GM11168 (cell line): Measurements from ENCODE around the gene NFXL1.

Experiments
- in situ Hi-C: fragments of 300-500 bp; cut with MboI; formaldehyde crosslinking; loops from one replicate; pipeline ENCODE4 v1.12.0; 2022; ENCODE audit warnings: low sequenced_read_pairs; ENCODE audit not compliant: unreplicated experiment

NFXL1 gene

DNA sequence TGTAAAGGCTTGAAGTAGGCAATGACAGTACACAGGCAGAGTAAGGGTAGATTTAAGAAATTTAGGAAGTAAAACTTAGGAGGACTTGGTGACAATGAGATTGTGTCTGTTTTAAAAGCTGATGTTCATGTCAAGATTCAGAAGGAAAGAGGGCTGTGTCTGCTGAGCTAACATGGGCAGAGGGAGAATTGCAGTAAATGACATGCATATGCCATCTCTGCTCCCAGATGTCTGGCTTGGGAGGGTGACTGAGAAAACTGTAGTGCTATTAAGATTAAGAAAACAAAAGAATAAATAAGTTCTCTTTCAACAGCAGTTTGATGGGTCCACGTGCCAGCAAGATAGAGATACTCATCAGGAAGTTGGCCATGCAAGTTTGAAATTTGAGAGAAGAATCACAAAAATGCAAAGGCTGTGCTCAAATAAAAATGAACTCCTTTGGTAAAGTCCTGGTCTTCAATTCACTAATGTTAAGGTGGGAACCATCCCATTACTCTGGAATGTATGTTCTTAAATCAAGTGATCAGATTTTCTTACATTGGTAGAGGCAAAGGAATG, 7.2 kb downstream of the NFXL1 start:
- in situ Hi-C loops, result no loop called here

DNA sequence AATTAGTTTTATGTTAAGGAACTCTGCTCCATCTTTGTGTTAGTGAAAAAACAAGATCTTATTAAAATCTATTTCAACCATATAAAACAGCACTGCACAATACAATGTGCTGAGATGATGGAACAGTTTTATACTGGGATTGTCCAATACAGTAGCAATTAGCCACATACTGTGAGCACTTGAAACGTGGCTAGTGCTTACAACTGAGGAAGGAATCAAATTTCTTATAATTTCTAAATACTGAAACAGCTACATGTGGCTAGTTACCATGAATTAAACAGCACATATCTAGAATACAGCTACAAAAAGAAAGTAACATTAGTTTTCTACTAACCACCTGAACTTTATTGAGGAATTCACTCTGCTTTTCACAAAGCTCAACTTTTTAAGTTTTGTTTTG, 14.7 kb downstream of the NFXL1 start:
- in situ Hi-C loops, result no loop called here

DNA sequence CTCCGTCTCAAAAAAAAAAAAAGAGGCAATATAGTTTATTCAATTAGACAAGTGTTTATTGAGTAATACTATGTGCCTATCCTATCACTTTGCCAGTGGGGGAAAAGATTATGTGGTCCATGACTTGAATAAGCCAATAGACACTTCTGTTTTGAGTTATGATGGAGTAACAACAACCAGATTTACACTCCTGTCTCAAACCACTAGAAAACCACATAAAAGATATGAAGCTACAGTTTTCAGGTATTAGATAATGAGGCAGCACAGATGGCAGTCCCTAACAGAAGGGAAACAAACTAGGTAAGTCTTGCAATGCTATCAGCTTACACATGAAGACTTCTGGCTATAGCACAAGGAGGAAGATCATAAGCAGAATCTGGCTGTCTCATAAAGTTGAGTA, 22.5 kb downstream of the NFXL1 start:
- in situ Hi-C loops, result no loop called here

GRCh38 chr4:47882228-47882627, 32.2 kb downstream of the NFXL1 start:
- in situ Hi-C loops, result no loop called here

- in situ Hi-C loops, result no loop called here
Observed at GRCh38 chr4:47879458-47879857, 34.9 kb downstream of the NFXL1 start.

- in situ Hi-C loops, result no loop called here
Observed at GRCh38 chr4:47876784-47877546, 37.4 kb downstream of the NFXL1 start.

DNA sequence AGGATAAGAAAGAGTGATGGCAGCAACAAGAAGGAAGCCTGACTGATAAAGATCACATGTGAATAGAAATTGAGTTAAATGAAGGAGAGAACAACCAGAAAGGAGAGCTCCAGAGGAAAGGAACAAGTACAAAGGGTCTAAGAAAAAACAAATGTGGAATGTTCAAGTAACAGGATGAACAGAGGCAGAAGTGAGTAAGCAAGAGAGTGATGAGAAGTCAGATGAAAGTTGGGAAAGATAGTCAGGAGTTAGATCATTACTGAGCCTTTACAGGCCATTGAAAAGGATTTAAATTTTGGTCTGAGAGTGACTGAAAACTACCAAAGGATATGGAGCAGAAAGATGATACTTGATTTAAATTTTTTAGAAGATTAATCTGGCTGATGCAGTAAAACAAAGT, 38.1 kb downstream of the NFXL1 start:
- in situ Hi-C loops, result no loop called here

- in situ Hi-C loops, result no loop called here
Observed at GRCh38 chr4:47873877-47874541, 40.4 kb downstream of the NFXL1 start.

GRCh38 chr4:47863486-47863885, 50.9 kb downstream of the NFXL1 start:
- in situ Hi-C loops, result no loop called here

GRCh38 chr4:47862297-47862696, 52.1 kb downstream of the NFXL1 start:
- in situ Hi-C loops, result no loop called here

DNA sequence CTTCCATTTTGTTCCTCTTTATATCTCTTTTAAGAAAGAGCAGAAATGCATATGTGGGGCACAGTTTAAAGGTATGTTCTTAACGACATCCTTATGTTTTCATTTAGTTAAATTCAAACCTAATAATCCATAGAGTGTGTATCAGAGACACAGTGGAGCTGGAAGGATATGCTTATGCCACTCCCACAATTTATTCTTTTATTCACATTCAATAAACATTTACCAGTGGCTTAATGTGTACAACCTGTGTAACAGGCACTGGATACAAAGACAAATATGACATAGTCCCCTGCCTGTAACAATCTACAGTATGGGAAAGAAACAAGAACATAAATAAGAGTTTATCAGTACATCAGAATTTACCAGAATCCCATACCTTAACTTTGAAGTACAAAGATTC, 54.1 kb downstream of the NFXL1 start:
- in situ Hi-C loops, result no loop called here

DNA sequence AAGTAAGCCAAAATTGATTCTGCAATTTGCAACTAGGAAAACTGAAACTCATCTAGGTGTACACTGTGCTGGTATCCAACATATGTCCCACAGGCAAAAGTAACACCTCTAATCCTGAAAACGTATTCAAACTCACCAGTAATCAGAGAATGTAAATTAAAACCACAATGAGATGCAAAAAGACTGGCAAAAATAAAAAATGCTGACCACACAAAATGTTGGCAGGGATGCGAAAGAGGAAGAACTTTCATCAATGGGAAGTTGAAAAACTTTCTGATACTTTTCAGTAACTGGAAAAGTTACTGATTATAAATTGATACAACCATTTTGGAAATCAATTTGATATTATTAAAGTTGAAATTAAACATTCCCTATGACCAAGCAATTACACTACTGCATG, 56.4 kb downstream of the NFXL1 start:
- in situ Hi-C loops, result no loop called here

GRCh38 chr4:47856713-47857112, 57.7 kb downstream of the NFXL1 start:
- in situ Hi-C loops, result no loop called here

DNA sequence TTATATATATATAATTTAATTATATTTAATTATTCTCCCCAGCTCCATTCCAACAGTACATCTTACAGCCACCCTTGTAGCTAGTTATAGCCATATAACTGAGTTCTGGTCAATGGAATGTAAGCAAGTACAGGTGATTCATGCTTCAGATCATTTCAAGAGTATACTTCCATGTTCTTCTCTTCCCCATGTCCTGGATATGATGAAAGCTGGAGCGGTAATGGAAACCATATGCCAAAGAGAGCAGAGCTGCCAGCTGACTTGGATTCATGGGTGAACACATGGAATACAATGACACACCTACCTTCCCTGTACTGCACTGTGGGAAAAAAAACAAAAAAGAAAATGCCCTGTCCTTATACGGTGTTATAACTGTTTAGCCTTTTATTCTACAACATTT, 59.0 kb downstream of the NFXL1 start:
- in situ Hi-C loops, result no loop called here

GRCh38 chr4:47852136-47852535, 62.2 kb downstream of the NFXL1 start:
- in situ Hi-C loops, result no loop called here

GRCh38 chr4:47849466-47849865, 64.9 kb downstream of the NFXL1 start:
- in situ Hi-C loops, result no loop called here

- in situ Hi-C loops, result no loop called here
Observed at GRCh38 chr4:47848041-47848440, 66.3 kb downstream of the NFXL1 start.

DNA sequence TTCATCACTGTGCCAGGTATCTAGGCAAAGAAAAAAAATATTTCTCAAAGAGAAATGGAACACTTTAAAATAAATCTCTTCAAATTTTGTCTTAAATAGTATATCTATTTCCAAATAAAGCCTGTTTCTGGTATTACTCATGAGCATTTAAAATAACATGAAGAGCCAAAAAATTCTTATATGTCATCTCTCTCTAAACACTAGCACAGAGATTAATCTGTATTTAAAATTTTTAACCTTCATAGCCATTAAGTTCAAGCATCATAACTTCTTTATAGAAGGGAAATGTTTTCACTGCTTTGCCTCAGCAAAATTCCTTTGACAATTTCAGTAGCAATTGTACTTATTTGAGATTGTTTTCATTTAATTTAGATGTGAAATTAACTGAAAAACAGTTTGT, 71.4 kb downstream of the NFXL1 start:
- in situ Hi-C loops, result no loop called here

GRCh38 chr4:47840291-47840690, 74.1 kb downstream of the NFXL1 start:
- in situ Hi-C loops, result no loop called here

GRCh38 chr4:47839259-47839658, 75.1 kb downstream of the NFXL1 start:
- in situ Hi-C loops, result loop anchor here (10.0 kb wide), 2 partner anchors 134 to 174 kb away; no protein-coding TSS in a partner anchor

GRCh38 chr4:47838445-47838844, 75.9 kb downstream of the NFXL1 start:
- in situ Hi-C loops, result loop anchor here (10.0 kb wide), 2 partner anchors 134 to 174 kb away; no protein-coding TSS in a partner anchor
